DMS 273 treated with DMSO at 0.1 percent for 48 hours (cell line): ENCODE results near the gene PACSIN1.

Source experiments
- DNase-seq: peaks from one replicate; lab custom pipeline; 2025; lab: John Stamatoyannopoulos, UW

PACSIN1 gene

GRCh38 chr6:34527751-34528670, 62.1 kb downstream of the PACSIN1 start:
- no peak for DNase-seq

GRCh38 chr6:34528996-34529664, 63.3 kb downstream of the PACSIN1 start:
- DNase-seq, result no peak

GRCh38 chr6:34529665-34530327, 63.9 kb downstream of the PACSIN1 start:
- DNase-seq, result no peak

GRCh38 chr6:34530753-34531365, 65.0 kb downstream of the PACSIN1 start:
- DNase-seq, result no peak

- no peak for DNase-seq
These were observed 65.8 kb downstream of the PACSIN1 start for GRCh38 chr6:34531580-34532201.

- no peak for DNase-seq
These were observed 66.4 kb downstream of the PACSIN1 start for GRCh38 chr6:34532230-34532629.

- no peak for DNase-seq
These were observed 68.3 kb downstream of the PACSIN1 start for GRCh38 chr6:34534146-34534545.

- DNase-seq, result no peak
These were observed 68.8 kb downstream of the PACSIN1 start for GRCh38 chr6:34534656-34535055.

GRCh38 chr6:34535199-34535598, 69.3 kb downstream of the PACSIN1 start:
- DNase-seq, result no peak

- DNase-seq, result no peak
These were observed 69.8 kb downstream of the PACSIN1 start for GRCh38 chr6:34535646-34536045.

GRCh38 chr6:34536251-34536958, 70.5 kb downstream of the PACSIN1 start:
- DNase-seq, result peak; percentile 67

GRCh38 chr6:34536959-34537848, 71.3 kb downstream of the PACSIN1 start:
- DNase-seq, result no peak

GRCh38 chr6:34537922-34538550, 72.2 kb downstream of the PACSIN1 start:
- no peak for DNase-seq

GRCh38 chr6:34538581-34538980, 72.7 kb downstream of the PACSIN1 start:
- no peak for DNase-seq

- no peak for DNase-seq
These were observed 73.3 kb downstream of the PACSIN1 start for GRCh38 chr6:34539181-34539580.

- no peak for DNase-seq
These were observed 74.3 kb downstream of the PACSIN1 start for GRCh38 chr6:34540222-34540621.

- DNase-seq, result no peak
These were observed 75.0 kb downstream of the PACSIN1 start for GRCh38 chr6:34540841-34541240.

GRCh38 chr6:34543421-34543820, 77.5 kb downstream of the PACSIN1 start:
- DNase-seq, result no peak

- DNase-seq, result no peak
These were observed 78.3 kb downstream of the PACSIN1 start for GRCh38 chr6:34544052-34544604.
